Trophoblast cell (in vitro differentiated cells and primary cell): ENCODE results near the gene PCNX3.

Experiments
- DNase-seq, 2 donors: peaks; one replicate each; pipeline ENCODE4 v3.0.0-alpha.2; 2016
- H2AFZ ChIP-seq: 2 replicates; pipeline ENCODE4 v1.6.1; 2013; ENCODE audit warnings: low read length, moderate library complexity, mild to moderate bottlenecking; ENCODE audit not compliant: insufficient read depth, poor library complexity
- H2AK5ac ChIP-seq: 2 replicates; pipeline ENCODE4 v1.6.1; 2013; ENCODE audit warnings: mild to moderate bottlenecking, low read length
- H2BK120ac ChIP-seq: 2 replicates; pipeline ENCODE4 v1.6.1; 2013; ENCODE audit warnings: low read length, mild to moderate bottlenecking, moderate library complexity; ENCODE audit not compliant: insufficient read depth, poor library complexity
- H2BK12ac ChIP-seq: 2 replicates; pipeline ENCODE4 v1.6.1; 2013; ENCODE audit warnings: mild to moderate bottlenecking, low read length, moderate library complexity
- H2BK5ac ChIP-seq: 2 replicates; pipeline ENCODE4 v1.6.1; 2013; ENCODE audit warnings: low read length, low read depth, moderate library complexity, mild to moderate bottlenecking; ENCODE audit not compliant: poor library complexity
- H3K14ac ChIP-seq: 2 replicates; pipeline ENCODE4 v1.6.1; 2013; ENCODE audit warnings: mild to moderate bottlenecking, low read length
- H3K18ac ChIP-seq: 2 replicates; pipeline ENCODE4 v1.6.1; 2013; ENCODE audit warnings: mild to moderate bottlenecking, low read length
- H3K23ac ChIP-seq: 2 replicates; pipeline ENCODE4 v1.6.1; 2013; ENCODE audit warnings: low read length
- H3K27ac ChIP-seq: 2 replicates; pipeline ENCODE4 v1.5.1; 2013; ENCODE audit warnings: low read depth, mild to moderate bottlenecking, inconsistent platforms, low read length, moderate library complexity
- H3K27me3 ChIP-seq: 2 replicates; pipeline ENCODE4 v1.6.1; 2013; ENCODE audit warnings: inconsistent platforms, mild to moderate bottlenecking, low read length, moderate library complexity; ENCODE audit not compliant: insufficient read depth
- H3K36me3 ChIP-seq, 2 experiments: 1 replicate in 1 of 2; 2 replicates in 1 of 2; pipeline ENCODE4 v1.6.1; 2013; ENCODE audit warnings: low read length in 2 of 2, mild to moderate bottlenecking in 2 of 2, moderate library complexity in 1 of 2; ENCODE audit not compliant: insufficient read depth in 2 of 2, control insufficient read depth in 1 of 2
- H3K4ac ChIP-seq: 2 replicates; pipeline ENCODE4 v1.6.1; 2013; ENCODE audit warnings: low read depth, mild to moderate bottlenecking, low read length, moderate library complexity
- H3K4me1 ChIP-seq, 2 experiments: 1 replicate in 1 of 2; 2 replicates in 1 of 2; pipeline ENCODE4 v1.6.1; 2013; ENCODE audit warnings: low read length in 2 of 2, mild to moderate bottlenecking in 2 of 2, moderate library complexity in 1 of 2; ENCODE audit not compliant: insufficient read depth in 2 of 2, control insufficient read depth in 1 of 2
- H3K4me2 ChIP-seq: 2 replicates; pipeline ENCODE4 v1.6.1; 2013; ENCODE audit warnings: inconsistent platforms, mild to moderate bottlenecking, low read length, moderate library complexity
- H3K4me3 ChIP-seq: 2 replicates; pipeline ENCODE4 v1.5.1; 2013; ENCODE audit warnings: mild to moderate bottlenecking, low read depth, low read length, inconsistent platforms
- H3K79me1 ChIP-seq: one replicate; pipeline ENCODE4 v1.6.1; 2013; ENCODE audit warnings: low read length
- H3K79me2 ChIP-seq: 2 replicates; pipeline ENCODE4 v1.6.1; 2013; ENCODE audit warnings: low read length, mild to moderate bottlenecking; ENCODE audit not compliant: control insufficient read depth, insufficient read depth, poor library complexity
- H3K9ac ChIP-seq: 2 replicates; pipeline ENCODE4 v1.6.1; 2013; ENCODE audit warnings: mild to moderate bottlenecking, low read length
- H3K9me3 ChIP-seq: 2 replicates; pipeline ENCODE4 v1.6.1; 2013; ENCODE audit warnings: low read depth, mild to moderate bottlenecking, control low read depth, inconsistent platforms, low read length; ENCODE audit not compliant: insufficient read depth
- H4K12ac ChIP-seq: 2 replicates; pipeline ENCODE4 v1.6.1; 2013; ENCODE audit warnings: low read depth, mild to moderate bottlenecking, low read length, moderate library complexity
- H4K8ac ChIP-seq: 2 replicates; pipeline ENCODE4 v1.6.1; 2013; ENCODE audit warnings: low read depth, mild to moderate bottlenecking, low read length, moderate library complexity
- H4K91ac ChIP-seq: one replicate; pipeline ENCODE4 v1.6.1; 2013; ENCODE audit warnings: low read depth, mild to moderate bottlenecking, low read length, moderate library complexity
- WGBS: extraction: QIAGEN DNeasy Blood & Tissue Kit; methylation state at CpG from one replicate; pipeline ENCODE4 v1.1.7; 2013; ENCODE audit warnings: missing lambda C conversion rate; ENCODE audit not compliant: insufficient read length, insufficient coverage; ENCODE audit errors: extremely low coverage; 5-methylcytosine and 5-hydroxymethylcytosine counted together

The PCNX3 gene

DNA sequence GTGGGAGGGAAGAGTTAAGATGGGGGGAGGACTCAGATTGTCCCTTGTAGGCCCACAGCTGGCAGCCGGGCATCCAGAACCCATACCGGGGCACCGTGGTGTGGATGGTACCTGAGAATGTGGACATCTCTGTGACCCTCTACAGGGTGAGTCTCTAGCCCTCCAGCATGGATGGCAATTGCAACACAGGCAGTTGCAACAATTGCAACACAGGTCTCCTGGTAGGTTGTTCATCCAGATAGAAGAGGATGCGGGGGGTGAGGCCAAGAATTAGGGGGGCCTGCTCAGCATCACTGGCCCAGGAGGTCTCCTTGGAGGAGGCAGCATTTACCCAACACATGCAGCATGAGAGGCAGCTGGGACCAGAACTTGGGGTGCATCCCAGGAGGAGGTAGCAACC is 36.3 kb upstream of the PCNX3 start:
- no peak overlapping the region for H3K23ac ChIP-seq
- H4K12ac ChIP-seq = no peak overlapping the region
- no peak overlapping the region for H4K8ac ChIP-seq
- H3K4ac ChIP-seq = no peak overlapping the region
- H3K79me1 ChIP-seq = peaks cover 11% of the 10 kb centered on the region
- H3K4me3 ChIP-seq = no peak overlapping the region
- DNase-seq = peak in 1 of 2 donors; percentile 32
- H3K4me1 ChIP-seq = peaks cover 16 to 22% of the 10 kb centered on the region in 2 experiments
- no CpG with 5 or more reads among the region's 4 CpGs for WGBS
- H3K36me3 ChIP-seq = peaks cover 20 to 25% of the 10 kb centered on the region in 2 experiments
- no peak overlapping the region for H2BK5ac ChIP-seq
- no peak overlapping the region for H2BK120ac ChIP-seq
- no peak overlapping the region for H2AK5ac ChIP-seq
- H2BK12ac ChIP-seq = no peak overlapping the region
- H3K9me3 ChIP-seq = no peaks in the 10 kb centered on the region
- H3K14ac ChIP-seq = no peak overlapping the region
- no peak overlapping the region for H3K18ac ChIP-seq
- H3K27me3 ChIP-seq = no peaks in the 10 kb centered on the region
- no peak overlapping the region for H4K91ac ChIP-seq
- H3K9ac ChIP-seq = no peak overlapping the region
- peaks cover 7% of the 10 kb centered on the region for H3K79me2 ChIP-seq
- H3K27ac ChIP-seq = no peak overlapping the region
- no peak overlapping the region for H3K4me2 ChIP-seq
- no peak overlapping the region for H2AFZ ChIP-seq

DNA sequence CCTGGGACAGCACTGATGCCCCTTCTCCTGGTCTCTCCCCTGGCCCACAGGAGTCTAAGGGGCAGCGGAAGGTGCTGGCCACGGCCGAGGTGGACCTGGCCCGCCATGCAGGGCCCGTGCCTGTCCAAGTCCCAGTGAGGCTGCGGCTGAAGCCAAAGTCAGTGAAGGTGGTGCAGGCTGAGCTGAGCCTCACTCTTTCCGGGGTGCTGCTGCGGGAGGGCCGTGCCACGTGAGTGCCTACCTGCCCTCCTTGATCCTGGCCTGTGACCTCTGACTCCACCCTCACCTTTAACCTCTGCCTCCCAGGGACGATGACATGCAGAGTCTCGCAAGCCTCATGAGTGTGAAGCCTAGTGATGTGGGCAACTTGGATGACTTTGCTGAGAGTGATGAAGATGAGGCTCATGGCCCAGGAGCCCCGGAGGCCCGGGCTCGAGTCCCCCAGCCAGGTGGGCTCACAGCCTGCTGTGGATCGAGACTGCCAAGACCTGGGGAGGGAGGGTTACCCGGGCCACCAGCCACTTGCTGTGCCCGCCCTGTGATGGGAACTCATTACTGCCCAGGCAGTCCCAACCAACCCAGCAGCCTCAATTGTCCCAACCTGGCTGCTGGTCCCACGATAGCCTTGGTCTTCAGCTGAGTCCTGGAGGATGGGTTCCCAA is 35.4 kb upstream of the PCNX3 start:
- Histone ChIP-seq H2BK5ac (no peak overlapping the region), H2BK12ac (no peak overlapping the region), H2AK5ac (no peak overlapping the region), H3K79me1 (peaks cover 6% of the 10 kb centered on the region), H4K12ac (no peak overlapping the region), H2BK120ac (no peak overlapping the region), H3K27ac (no peak overlapping the region), H3K9me3 (no peaks in the 10 kb centered on the region), H3K14ac (no peak overlapping the region), H2AFZ (no peak overlapping the region), H3K18ac (no peak overlapping the region), H4K8ac (no peak overlapping the region), H3K4me2 (no peak overlapping the region), H3K27me3 (no peaks in the 10 kb centered on the region), H4K91ac (no peak overlapping the region), H3K9ac (no peak overlapping the region), H3K23ac (no peak overlapping the region), H3K4me3 (no peak overlapping the region), H3K36me3 (peaks cover 20 to 29% of the 10 kb centered on the region in 2 experiments), H3K79me2 (peaks cover 7% of the 10 kb centered on the region), H3K4ac (no peak overlapping the region), H3K4me1 (peaks cover 9 to 17% of the 10 kb centered on the region in 2 experiments)
- no peak for DNase-seq
- WGBS = no CpG with 5 or more reads among the region's 19 CpGs

DNA sequence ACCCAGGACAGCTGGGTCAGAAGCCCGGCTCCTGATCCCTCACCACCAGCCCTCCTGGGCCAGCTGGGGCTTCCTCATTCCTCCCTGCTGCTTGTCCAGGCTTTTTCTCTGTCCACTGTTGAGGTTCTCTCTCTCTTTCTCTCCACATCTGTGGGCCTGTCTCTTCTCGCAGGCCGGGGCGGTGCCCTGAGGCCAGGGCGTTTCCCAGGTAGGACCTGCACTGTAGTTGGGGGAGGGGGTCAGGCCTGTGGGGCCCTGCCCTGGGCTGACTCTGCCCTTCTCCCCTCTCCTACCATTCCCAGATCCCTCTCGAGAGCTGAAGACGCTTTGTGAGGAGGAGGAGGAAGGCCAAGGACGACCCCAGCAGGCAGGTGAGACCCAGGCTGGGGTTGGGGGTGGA is 34.8 kb upstream of the PCNX3 start:
- Histone ChIP-seq H3K4me1 (peaks cover 5 to 11% of the 10 kb centered on the region in 2 experiments), H3K27ac (no peak overlapping the region)

DNA sequence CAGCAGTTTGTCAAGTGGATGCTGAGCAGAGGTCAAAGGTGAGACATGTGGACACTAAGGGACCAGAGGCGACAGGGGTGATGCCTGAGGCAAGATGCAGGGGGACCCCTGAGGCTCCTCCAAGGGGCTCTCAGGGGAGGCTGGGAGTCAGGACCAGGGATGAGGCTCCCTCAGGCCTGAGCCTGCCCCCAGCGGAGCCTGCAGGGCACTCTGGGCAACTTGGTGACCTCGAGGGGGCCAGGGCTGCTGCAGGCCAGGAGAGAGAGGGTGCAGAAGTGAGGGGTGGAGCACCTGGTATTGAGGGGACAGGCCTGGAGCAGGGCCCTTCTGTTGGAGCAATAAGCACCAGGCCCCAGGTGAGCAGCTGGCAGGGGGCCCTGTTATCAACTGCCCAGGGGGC is 33.6 kb upstream of the PCNX3 start:
- H3K4me3 ChIP-seq = no peak overlapping the region
- H3K27me3 ChIP-seq = no peaks in the 10 kb centered on the region
- H4K91ac ChIP-seq = no peak overlapping the region
- H2BK5ac ChIP-seq = no peak overlapping the region
- no peak overlapping the region for H2AK5ac ChIP-seq
- H3K79me2 ChIP-seq = no peaks in the 10 kb centered on the region
- no peak overlapping the region for H3K18ac ChIP-seq
- no peak overlapping the region for H3K9ac ChIP-seq
- H4K8ac ChIP-seq = no peak overlapping the region
- H3K4me1 ChIP-seq = peaks cover 0 to 3% of the 10 kb centered on the region in 2 experiments
- no peak overlapping the region for H2BK12ac ChIP-seq
- no peak overlapping the region for H3K27ac ChIP-seq
- peaks cover 22 to 29% of the 10 kb centered on the region in 2 experiments for H3K36me3 ChIP-seq
- H2BK120ac ChIP-seq = no peak overlapping the region
- no peak overlapping the region for H2AFZ ChIP-seq
- no peaks in the 10 kb centered on the region for H3K79me1 ChIP-seq
- H3K4me2 ChIP-seq = no peak overlapping the region
- no peak overlapping the region for H3K23ac ChIP-seq
- H3K9me3 ChIP-seq = no peaks in the 10 kb centered on the region
- no peak for DNase-seq
- no peak overlapping the region for H3K4ac ChIP-seq
- H4K12ac ChIP-seq = no peak overlapping the region
- H3K14ac ChIP-seq = no peak overlapping the region
- no CpG with 5 or more reads among the region's 3 CpGs for WGBS

More for the DNA sequence above, 34.8 kb upstream of the PCNX3 start:
- no peak overlapping the region for H2AK5ac ChIP-seq
- no peaks in the 10 kb centered on the region for H3K27me3 ChIP-seq
- no peak overlapping the region for H3K9ac ChIP-seq
- H3K14ac ChIP-seq = no peak overlapping the region
- H3K79me2 ChIP-seq = peaks cover 7% of the 10 kb centered on the region
- H2AFZ ChIP-seq = no peak overlapping the region
- no CpG with 5 or more reads among the region's 8 CpGs for WGBS
- H3K4me3 ChIP-seq = no peak overlapping the region
- H3K9me3 ChIP-seq = no peaks in the 10 kb centered on the region
- no peak overlapping the region for H4K12ac ChIP-seq
- no peak overlapping the region for H3K23ac ChIP-seq
- peaks cover 22 to 29% of the 10 kb centered on the region in 2 experiments for H3K36me3 ChIP-seq
- no peak overlapping the region for H4K91ac ChIP-seq
- no peak overlapping the region for H2BK12ac ChIP-seq
- no peak overlapping the region for H3K4me2 ChIP-seq
- H4K8ac ChIP-seq = no peak overlapping the region
- no peak overlapping the region for H3K4ac ChIP-seq
- H3K79me1 ChIP-seq = peaks cover 3% of the 10 kb centered on the region
- no peak overlapping the region for H2BK120ac ChIP-seq
- H3K18ac ChIP-seq = no peak overlapping the region
- DNase-seq = no peak
- H2BK5ac ChIP-seq = no peak overlapping the region
